HG03520 (cell line): Measurements from ENCODE around the gene GSDMA.
A peak's percentile ranks its signal among the peaks of the same experiment; 100 is the strongest.

Experiments used
- ATAC-seq: cut with Tn5 transposase; IDR thresholded peaks from one replicate; pipeline ENCODE4 v1.9.1; 2021; ENCODE audit warnings: mild to moderate bottlenecking, moderate library complexity; ENCODE audit not compliant: unreplicated experiment

The GSDMA gene, protein sequence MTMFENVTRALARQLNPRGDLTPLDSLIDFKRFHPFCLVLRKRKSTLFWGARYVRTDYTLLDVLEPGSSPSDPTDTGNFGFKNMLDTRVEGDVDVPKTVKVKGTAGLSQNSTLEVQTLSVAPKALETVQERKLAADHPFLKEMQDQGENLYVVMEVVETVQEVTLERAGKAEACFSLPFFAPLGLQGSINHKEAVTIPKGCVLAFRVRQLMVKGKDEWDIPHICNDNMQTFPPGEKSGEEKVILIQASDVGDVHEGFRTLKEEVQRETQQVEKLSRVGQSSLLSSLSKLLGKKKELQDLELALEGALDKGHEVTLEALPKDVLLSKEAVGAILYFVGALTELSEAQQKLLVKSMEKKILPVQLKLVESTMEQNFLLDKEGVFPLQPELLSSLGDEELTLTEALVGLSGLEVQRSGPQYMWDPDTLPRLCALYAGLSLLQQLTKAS

GRCh38 chr17:39962642-39963220 lies at the start of gene GSDMA:
GSDMA (plus strand) TSS chr17:39963004; CDS start chr17:39965688, 2,684 bp downstream.
- no peak for ATAC-seq

DNA sequence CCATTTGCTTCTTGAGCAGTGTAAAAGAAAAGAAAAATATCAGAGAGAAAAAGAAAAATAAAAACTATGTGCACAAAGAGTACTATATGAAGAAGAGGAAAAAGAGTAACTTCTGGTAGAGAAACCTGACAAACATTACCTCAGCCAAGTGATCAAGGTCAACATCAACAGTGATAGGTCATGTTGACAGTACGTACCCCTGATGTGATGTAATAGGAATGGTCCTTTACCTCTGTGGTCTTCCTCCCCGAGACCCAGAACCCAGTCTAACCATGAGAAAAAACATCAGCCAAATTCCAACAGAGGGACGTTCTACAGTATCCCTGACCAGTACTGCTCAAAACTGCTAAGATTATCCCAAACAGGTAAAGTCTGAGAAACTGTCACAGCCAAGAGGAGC lies 48.8 kb upstream of the GSDMA start:
- no peak for ATAC-seq

- no peak for ATAC-seq
Observed at GRCh38 chr17:39915559-39915958, 47.2 kb upstream of the GSDMA start.

DNA sequence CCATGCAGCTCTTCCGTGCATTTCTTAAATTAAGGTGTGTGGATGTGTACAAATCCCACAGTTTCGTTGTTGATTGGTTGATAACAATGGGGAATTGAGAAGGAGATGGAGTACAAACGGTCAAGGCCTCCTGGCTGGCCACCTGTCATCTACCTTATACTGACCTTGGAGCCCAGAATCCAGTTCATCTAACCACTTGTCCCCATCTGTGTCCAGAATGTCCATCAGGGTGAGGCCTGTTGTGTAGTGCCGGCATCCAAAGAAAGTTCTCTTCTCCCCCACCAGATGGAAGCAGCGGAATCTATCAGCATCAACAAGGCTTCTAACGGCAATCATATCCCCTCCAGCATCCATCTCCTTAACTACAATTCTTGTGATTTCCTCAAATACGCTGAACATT lies 45.9 kb upstream of the GSDMA start:
- ATAC-seq, result no peak

DNA sequence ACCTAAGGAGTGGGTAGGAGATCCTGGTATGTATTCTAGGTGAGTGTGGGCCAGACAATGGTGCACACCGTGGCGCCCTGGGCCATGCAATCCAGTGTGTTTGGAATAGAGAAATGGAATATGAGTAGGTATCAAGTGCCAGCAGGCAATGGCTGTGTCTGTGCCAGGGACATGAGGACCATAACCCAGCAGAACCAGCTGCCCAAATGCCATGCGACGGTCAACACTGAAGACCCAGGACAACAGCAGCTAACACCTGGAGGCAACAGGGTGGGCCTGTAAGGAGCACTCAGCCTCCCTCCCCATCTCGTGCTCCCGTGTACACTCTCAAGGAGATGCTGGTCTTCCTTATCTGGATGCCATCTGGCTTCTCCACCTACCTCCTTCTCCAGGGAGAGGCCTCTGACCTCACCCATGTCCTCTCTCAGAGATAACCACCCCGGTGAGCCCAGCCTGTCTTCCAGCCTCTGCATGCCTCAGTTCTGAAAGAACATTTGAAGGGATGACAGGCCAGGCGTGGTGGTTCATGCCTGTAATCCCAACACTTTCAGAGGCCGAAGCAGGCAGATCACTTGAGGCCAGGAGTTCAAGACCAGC lies 43.6 kb upstream of the GSDMA start:
- no peak for ATAC-seq

- ATAC-seq, result no peak
Observed at GRCh38 chr17:39920218-39921210, 42.3 kb upstream of the GSDMA start.

- no peak for ATAC-seq
Observed at GRCh38 chr17:39921323-39921722, 41.5 kb upstream of the GSDMA start.

DNA sequence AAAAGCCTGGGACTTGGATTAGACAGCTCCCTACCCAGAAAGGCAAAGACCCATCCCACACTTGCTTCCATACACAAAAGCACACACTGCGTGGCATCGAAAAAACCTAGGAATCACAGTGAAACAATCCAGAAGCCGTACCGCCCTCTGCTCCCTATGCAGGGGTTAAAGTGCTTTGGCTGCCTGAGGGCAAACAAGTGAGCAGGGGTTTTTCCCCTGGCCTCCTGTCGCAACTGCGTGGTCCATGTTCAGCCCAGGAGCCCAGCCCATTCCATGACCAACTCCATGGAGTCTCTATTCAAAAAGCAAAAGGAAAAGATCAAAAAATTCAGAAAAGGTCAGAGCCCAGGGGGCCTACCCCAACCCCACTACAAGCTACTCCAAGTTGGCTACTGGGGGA lies 40.8 kb upstream of the GSDMA start:
- no peak for ATAC-seq

- ATAC-seq, result no peak
Observed at GRCh38 chr17:39923230-39923629, 39.6 kb upstream of the GSDMA start.

GRCh38 chr17:39923836-39924690 lies 38.7 kb upstream of the GSDMA start:
- ATAC-seq, result no peak

DNA sequence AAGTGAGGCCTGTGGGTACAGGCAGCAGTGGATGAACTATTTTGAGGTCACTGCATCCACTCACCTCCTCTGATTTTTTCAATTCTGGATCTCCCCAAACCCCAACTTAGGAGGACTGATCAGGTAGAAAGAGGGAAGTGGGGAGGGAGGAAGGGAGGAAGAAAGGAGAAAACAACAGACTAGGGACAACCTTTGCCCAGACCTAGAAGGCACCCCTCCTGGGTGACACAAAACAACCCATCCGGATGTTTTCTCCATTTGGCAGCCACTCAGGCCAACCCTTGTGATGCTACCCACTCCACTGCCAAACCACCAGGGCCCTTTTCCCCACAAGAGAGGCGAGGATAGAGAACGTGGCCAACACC lies 38.1 kb upstream of the GSDMA start:
- no peak for ATAC-seq

DNA sequence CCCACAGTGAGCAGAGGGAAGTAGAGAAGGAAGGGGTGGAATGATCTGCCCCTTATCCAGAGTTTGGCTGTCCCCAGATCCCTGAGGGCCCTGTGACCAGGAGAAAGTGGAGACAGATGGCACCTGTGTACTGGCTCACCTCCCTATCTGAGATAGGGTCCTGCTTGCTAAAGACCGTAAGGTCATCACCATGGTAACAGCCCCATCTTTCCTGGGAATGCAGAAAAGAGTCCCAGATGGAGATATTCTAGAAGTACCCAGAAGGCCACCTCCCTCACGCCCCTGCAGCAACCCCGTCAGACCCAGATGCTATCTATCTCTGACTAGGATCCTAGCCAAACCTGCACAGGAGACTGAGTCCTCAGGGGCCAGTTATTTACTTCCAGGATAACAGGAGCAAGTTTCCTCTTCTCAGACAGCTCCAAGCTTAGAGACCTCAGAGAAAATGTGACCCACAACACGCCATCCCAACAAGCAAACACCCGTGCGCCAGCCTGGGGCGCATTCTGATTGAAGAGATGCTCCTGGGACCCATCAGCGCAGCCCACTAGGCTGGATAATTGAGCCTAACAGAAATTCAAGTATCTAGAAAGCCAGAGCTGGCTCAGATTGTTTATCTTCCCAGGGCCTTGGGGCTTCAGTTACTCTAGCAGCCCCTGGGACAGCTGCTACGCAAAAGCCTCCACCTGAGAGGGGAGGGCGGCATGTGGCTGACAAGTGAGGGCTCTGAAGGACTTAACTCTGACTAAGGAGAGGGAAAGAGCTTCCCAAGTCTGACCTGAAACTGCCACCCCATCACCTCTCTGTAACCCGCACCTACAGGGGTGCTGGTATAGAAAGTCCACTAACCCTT lies 37.3 kb upstream of the GSDMA start:
- ATAC-seq, result no peak

- no peak for ATAC-seq
Observed at GRCh38 chr17:39926135-39926587, 36.6 kb upstream of the GSDMA start.

- no peak for ATAC-seq
Observed at GRCh38 chr17:39926588-39927100, 36.2 kb upstream of the GSDMA start.

DNA sequence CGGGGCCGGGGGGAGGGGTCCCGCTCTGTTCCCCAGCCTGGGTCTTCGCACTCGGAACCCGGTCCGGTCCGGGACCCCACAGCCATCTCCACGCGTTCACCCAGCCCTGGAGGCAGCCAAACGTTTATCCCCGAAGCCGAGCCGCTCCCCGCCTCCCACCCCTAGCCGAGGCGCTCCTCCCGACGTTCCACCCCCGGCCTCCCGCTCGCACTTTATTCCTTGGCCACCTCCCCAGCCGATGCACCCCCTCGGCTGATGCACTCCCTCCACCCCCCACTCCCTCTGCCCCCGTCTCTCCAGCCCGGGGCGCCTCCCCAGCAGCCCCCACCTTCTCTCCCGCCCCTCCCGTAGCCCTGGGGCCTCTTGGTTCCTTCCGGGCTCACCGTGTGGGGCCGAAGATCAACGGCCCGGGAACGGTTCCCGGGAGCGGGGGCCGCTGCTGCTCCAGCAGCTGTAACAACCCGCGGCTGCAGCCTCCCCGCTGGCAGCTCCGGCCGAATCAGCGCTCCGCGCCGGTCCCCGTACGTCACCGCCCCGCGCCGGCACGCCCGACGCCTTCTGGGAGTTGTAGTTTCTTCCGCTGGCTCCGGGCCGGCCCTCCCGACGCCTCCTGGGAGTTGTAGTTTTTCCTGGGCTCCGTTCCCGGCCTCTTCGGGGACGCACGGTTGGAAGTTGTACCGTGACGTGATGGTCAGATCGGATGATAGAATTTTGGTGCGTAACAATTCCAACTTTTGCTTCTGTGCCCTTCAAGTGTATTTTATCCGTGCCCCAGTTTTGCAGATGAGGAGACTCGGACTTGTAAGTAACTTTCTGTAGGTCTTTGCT lies 35.5 kb upstream of the GSDMA start, which contains the start of the genes LRRC3C and ORMDL3:
LRRC3C (plus strand) TSS at position 632 of the 828 bp plus-strand sequence. CDS start 13,792 bp downstream, outside the sequence.
ORMDL3 (minus strand) TSS at position 501 of the 828 bp plus-strand sequence. CDS start 3,398 bp downstream, outside the sequence.
- ATAC-seq, result peak; percentile 79

GRCh38 chr17:39927929-39928857 lies 34.6 kb upstream of the GSDMA start:
- peak; percentile 12 for ATAC-seq
